K562 (cell line): ENCODE measurements around the gene SCRN2. TPM values are rescaled to one million over a fixed set of nuclear protein-coding genes. Genes with fewer than 3 reads are reported as not detected.

Experiments
- ATF3 ChIP-seq, 2 experiments: fragments of 450-650 bp in 1 of 2; sonication (generic) in 1 of 2; formaldehyde crosslinking in 1 of 2; IDR thresholded peaks in 1 of 2; conservative IDR thresholded peaks in 1 of 2; 2 replicates each; pipeline versions ENCODE4 v1.6.1 to v1.8.1; 2016 to 2023; ENCODE audit warnings: mild to moderate bottlenecking in 2 of 2, moderate library complexity in 2 of 2, inconsistent platforms in 1 of 2, missing genetic modification reagents in 1 of 2
- BHLHE40 ChIP-seq: IDR thresholded peaks from 2 replicates; pipeline ENCODE4 v1.6.1; 2011; ENCODE audit warnings: low read length, improper control_type of control experiment
- DPF2 ChIP-seq: fragments of 450-650 bp; IDR thresholded peaks from 2 replicates; pipeline ENCODE4 v1.6.1; 2016
- E2F6 ChIP-seq, 2 experiments: IDR thresholded peaks; 2 replicates each; pipeline ENCODE4 v1.6.1; 2011; ENCODE audit warnings: borderline replicate concordance in 1 of 2, control low read depth in 1 of 2, low read depth in 1 of 2, low read length in 1 of 2, mild to moderate bottlenecking in 1 of 2, mixed read lengths in 1 of 2, moderate library complexity in 1 of 2; ENCODE audit not compliant: insufficient read depth in 1 of 2, insufficient read length in 1 of 2, poor library complexity in 1 of 2, severe bottlenecking in 1 of 2; ENCODE audit errors: extremely low read depth in 1 of 2
- FOXP4 ChIP-seq: sonication (generic); formaldehyde crosslinking; IDR thresholded peaks from 2 replicates; pipeline ENCODE4 v1.8.0; 2022; ENCODE audit warnings: mild to moderate bottlenecking, missing genetic modification reagents, borderline replicate concordance
- GABPB1 ChIP-seq: sonication (generic); formaldehyde crosslinking; IDR thresholded peaks from 2 replicates; pipeline ENCODE4 v1.8.0; 2022; ENCODE audit warnings: mild to moderate bottlenecking, missing genetic modification reagents
- GATAD2A ChIP-seq: fragments of 450-650 bp; IDR thresholded peaks from 2 replicates; pipeline ENCODE4 v1.6.1; 2017
- POLR2G ChIP-seq: fragments of 200-400 bp; formaldehyde crosslinking; IDR thresholded peaks from 2 replicates; pipeline ENCODE4 v1.6.1; 2017; ENCODE audit warnings: low read depth, mild to moderate bottlenecking, antibody characterized with exemption, low read length, moderate library complexity
- SIN3B ChIP-seq: fragments of 450-650 bp; IDR thresholded peaks from 2 replicates; pipeline ENCODE4 v1.6.1; 2017; ENCODE audit warnings: low read depth, mild to moderate bottlenecking, moderate library complexity
- SUPT5H ChIP-seq: fragments of 450-650 bp; IDR thresholded peaks from 2 replicates; pipeline ENCODE4 v1.6.1; 2016
- TBP ChIP-seq: optimal IDR thresholded peaks from 2 replicates; pipeline ENCODE3; 2011; ENCODE audit warnings: low read depth, low read length, improper control_type of control experiment
- VEZF1 ChIP-seq: fragments of 200-800 bp; sonication (Bioruptor generic); IDR thresholded peaks from 2 replicates; pipeline ENCODE4 v1.6.1; 2017; ENCODE audit warnings: missing genetic modification characterization, missing compliant biosample characterization
- ZBTB49 ChIP-seq: sonication (generic); formaldehyde crosslinking; IDR thresholded peaks from 2 replicates; pipeline ENCODE4 v1.8.0; 2022; ENCODE audit warnings: missing genetic modification reagents, mild to moderate bottlenecking, borderline replicate concordance
- ZEB2 ChIP-seq: fragments of 450-650 bp; IDR thresholded peaks from 2 replicates; pipeline ENCODE4 v1.6.1; 2016
- ZNF347 ChIP-seq: fragments of 450-650 bp; formaldehyde crosslinking; IDR thresholded peaks from 2 replicates; pipeline ENCODE4 v1.4.0; 2020; ENCODE audit warnings: low read depth, mild to moderate bottlenecking, moderate library complexity
- ZNF395 ChIP-seq: fragments of 200-800 bp; sonication (Bioruptor generic); IDR thresholded peaks from 2 replicates; pipeline ENCODE4 v1.6.1; 2017; ENCODE audit warnings: missing genetic modification characterization, missing compliant biosample characterization
- polyA plus RNA-seq, 8 experiments: library from polyadenylated mRNA; depleted of rRNA in 4 of 8; stranded (reverse) in 5 of 8; unstranded in 3 of 8; fragments of >200 nt; fragmentation: Nextera tagmentation in 2 of 8; fragmentation: Illumina TruSeq in 1 of 8; extraction: Ambion mirVana in 2 of 8; extraction: Trizol in 1 of 8; gene quantifications; 2 replicates each; pipeline versions ENCODE4 v1.2.1 to v1.2.3, GENCODE V29; 2011 to 2014; ENCODE audit warnings: inconsistent platforms in 1 of 8, missing spikeins in 1 of 8
- total RNA-seq, 7 experiments: library from RNA; depleted of rRNA in 6 of 7; stranded (reverse); fragments of >200 nt in 6 of 7; fragmentation: Illumina TruSeq in 2 of 7; extraction: Trizol in 2 of 7; gene quantifications; 2 replicates each; pipeline versions ENCODE4 v1.2.1 to v1.2.3, GENCODE V29; 2011 to 2021; ENCODE audit warnings: low replicate concordance in 1 of 7

SCRN2 gene
- total and polyA plus RNA-seq, 9 of the 15 experiments (the other 6 are each of a cell fraction or from before 2014, with no cell fraction given) = 0.25 to 32.9 (median 13.6) TPM

GRCh38 chr17:47850692-47851573 is 9.9 kb upstream of the SCRN2 start, which contains the start of gene SP6 (continued):
- no peak for TF ChIP-seq ZBTB49 (CRISPR knock-in tag)
- peak; percentile 70; the same call in 1 of the 2 replicates for TF ChIP-seq GATAD2A
- TF ChIP-seq ZEB2 = peak; percentile 76; the same call in 1 of the 2 replicates
- peak; percentile 77; the same call in 1 of the 2 replicates for TF ChIP-seq GABPB1 (CRISPR knock-in tag)
- peak; percentile 22; the same call in 1 of the 2 replicates for TF ChIP-seq DPF2
- peak in 1 of 2 experiments; percentile 78 for TF ChIP-seq E2F6 (IDR thresholded peaks at IDR 0.05; ENCODE audit: borderline replicate concordance in 1 of 2, extremely low read depth in 1 of 2, insufficient read depth in 1 of 2, insufficient read length in 1 of 2, low read depth in 1 of 2, low read length in 1 of 2, poor library complexity in 1 of 2, severe bottlenecking in 1 of 2)
- 0 out of 2 replicates have a peak, but pooled peaks have one; percentile 12 for TF ChIP-seq FOXP4
- TF ChIP-seq ZNF395 (CRISPR knock-in tag) = peak; percentile 54; the same call in 1 of the 2 replicates
- peak; percentile 76 for TF ChIP-seq VEZF1 (CRISPR knock-in tag)
- peak; percentile 86 for TF ChIP-seq TBP
- TF ChIP-seq BHLHE40 = peak; percentile 81
- TF ChIP-seq ZNF347 (CRISPR knock-in tag) = no peak
- TF ChIP-seq POLR2G = peak; percentile 94
- TF ChIP-seq SIN3B = 0 out of 2 replicates have a peak, but pooled peaks have one; percentile 17
- peak; percentile 53 for TF ChIP-seq ATF3 (IDR thresholded peaks at IDR 0.05)
- no peak for TF ChIP-seq ATF3 (CRISPR knock-in tag; conservative IDR thresholded peaks at IDR 0.05)
- TF ChIP-seq SUPT5H = peak; percentile 51; the same call in 1 of the 2 replicates
